ENCODE results near the gene SPOCD1. TPM values are rescaled to one million over a fixed set of nuclear protein-coding genes. Genes with fewer than 3 reads are reported as not detected.

SPOCD1 gene
- total RNA-seq, 1 donor: 3.4 TPM

GRCh38 chr1:31799196-31799894 lies 16.5 kb downstream of the SPOCD1 start:
- Histone ChIP-seq H3K4me3 (ENCODE audit: low read length) (no peak overlapping the region), H3K9me3 (ENCODE audit: low read depth, low read length) (no peaks in the 10 kb centered on the region), H3K4me1 (ENCODE audit: insufficient read depth, low read length) (no peaks in the 10 kb centered on the region), H3K27me3 (ENCODE audit: insufficient read depth, low read length) (no peaks in the 10 kb centered on the region)

GRCh38 chr1:31798433-31799195 lies 17.2 kb downstream of the SPOCD1 start:
- H3K4me3 ChIP-seq (ENCODE audit: low read length): no peak overlapping the region
- H3K9me3 ChIP-seq (ENCODE audit: low read depth, low read length): no peaks in the 10 kb centered on the region
- H3K4me1 ChIP-seq (ENCODE audit: insufficient read depth, low read length): no peaks in the 10 kb centered on the region
- H3K27me3 ChIP-seq (ENCODE audit: insufficient read depth, low read length): no peaks in the 10 kb centered on the region

GRCh38 chr1:31798086-31798432 lies 17.8 kb downstream of the SPOCD1 start:
- Histone ChIP-seq H3K4me1 (ENCODE audit: insufficient read depth, low read length) (no peaks in the 10 kb centered on the region), H3K9me3 (ENCODE audit: low read depth, low read length) (no peaks in the 10 kb centered on the region)

GRCh38 chr1:31797216-31797615 lies 18.6 kb downstream of the SPOCD1 start:
- no peaks in the 10 kb centered on the region for H3K4me1 ChIP-seq (ENCODE audit: insufficient read depth, low read length)
- no peaks in the 10 kb centered on the region for H3K27me3 ChIP-seq (ENCODE audit: insufficient read depth, low read length)
- no peaks in the 10 kb centered on the region for H3K9me3 ChIP-seq (ENCODE audit: low read depth, low read length)
- no peak overlapping the region for H3K4me3 ChIP-seq (ENCODE audit: low read length)

More at GRCh38 chr1:31798086-31798432, 17.8 kb downstream of the SPOCD1 start:
- H3K27me3 ChIP-seq (ENCODE audit: insufficient read depth, low read length): no peaks in the 10 kb centered on the region
- H3K4me3 ChIP-seq (ENCODE audit: low read length): no peak overlapping the region

GRCh38 chr1:31796707-31797106 lies 19.1 kb downstream of the SPOCD1 start:
- Histone ChIP-seq H3K27me3 (ENCODE audit: insufficient read depth, low read length) (no peaks in the 10 kb centered on the region), H3K4me1 (ENCODE audit: insufficient read depth, low read length) (no peaks in the 10 kb centered on the region), H3K4me3 (ENCODE audit: low read length) (no peak overlapping the region), H3K9me3 (ENCODE audit: low read depth, low read length) (no peaks in the 10 kb centered on the region)

GRCh38 chr1:31795801-31796621 lies 19.8 kb downstream of the SPOCD1 start:
- Histone ChIP-seq H3K9me3 (ENCODE audit: low read depth, low read length) (no peaks in the 10 kb centered on the region), H3K4me1 (ENCODE audit: insufficient read depth, low read length) (no peaks in the 10 kb centered on the region), H3K27me3 (ENCODE audit: insufficient read depth, low read length) (no peaks in the 10 kb centered on the region), H3K4me3 (ENCODE audit: low read length) (no peak overlapping the region)

GRCh38 chr1:31795096-31795675 lies 20.6 kb downstream of the SPOCD1 start:
- no peaks in the 10 kb centered on the region for H3K27me3 ChIP-seq (ENCODE audit: insufficient read depth, low read length)
- no peaks in the 10 kb centered on the region for H3K4me1 ChIP-seq (ENCODE audit: insufficient read depth, low read length)
- no peak overlapping the region for H3K4me3 ChIP-seq (ENCODE audit: low read length)
- H3K9me3 ChIP-seq (ENCODE audit: low read depth, low read length): no peaks in the 10 kb centered on the region

GRCh38 chr1:31793586-31794285 lies 22.1 kb downstream of the SPOCD1 start:
- H3K4me3 ChIP-seq (ENCODE audit: low read length): no peak overlapping the region
- H3K9me3 ChIP-seq (ENCODE audit: low read depth, low read length): no peaks in the 10 kb centered on the region
- H3K27me3 ChIP-seq (ENCODE audit: insufficient read depth, low read length): no peaks in the 10 kb centered on the region
- no peaks in the 10 kb centered on the region for H3K4me1 ChIP-seq (ENCODE audit: insufficient read depth, low read length)

GRCh38 chr1:31793086-31793485 lies 22.7 kb downstream of the SPOCD1 start:
- H3K9me3 ChIP-seq (ENCODE audit: low read depth, low read length): no peaks in the 10 kb centered on the region
- H3K4me3 ChIP-seq (ENCODE audit: low read length): no peak overlapping the region
- peaks cover under 1% of the 10 kb centered on the region for H3K4me1 ChIP-seq (ENCODE audit: insufficient read depth, low read length)
- H3K27me3 ChIP-seq (ENCODE audit: insufficient read depth, low read length): no peaks in the 10 kb centered on the region

- Histone ChIP-seq H3K9me3 (ENCODE audit: low read depth, low read length) (no peaks in the 10 kb centered on the region), H3K4me3 (ENCODE audit: low read length) (no peak overlapping the region), H3K4me1 (ENCODE audit: insufficient read depth, low read length) (peaks cover 6% of the 10 kb centered on the region), H3K27me3 (ENCODE audit: insufficient read depth, low read length) (no peaks in the 10 kb centered on the region)
Measured at GRCh38 chr1:31792541-31792940, 23.3 kb downstream of the SPOCD1 start.

GRCh38 chr1:31792116-31792515 lies 23.7 kb downstream of the SPOCD1 start:
- Histone ChIP-seq H3K4me3 (ENCODE audit: low read length) (no peak overlapping the region), H3K27me3 (ENCODE audit: insufficient read depth, low read length) (no peaks in the 10 kb centered on the region), H3K4me1 (ENCODE audit: insufficient read depth, low read length) (peaks cover 7% of the 10 kb centered on the region), H3K9me3 (ENCODE audit: low read depth, low read length) (no peaks in the 10 kb centered on the region)

GRCh38 chr1:31791131-31791858 lies 24.5 kb downstream of the SPOCD1 start:
- no peak overlapping the region for H3K4me3 ChIP-seq (ENCODE audit: low read length)
- H3K27me3 ChIP-seq (ENCODE audit: insufficient read depth, low read length): no peaks in the 10 kb centered on the region
- H3K4me1 ChIP-seq (ENCODE audit: insufficient read depth, low read length): peaks cover 7% of the 10 kb centered on the region
- H3K9me3 ChIP-seq (ENCODE audit: low read depth, low read length): no peaks in the 10 kb centered on the region

GRCh38 chr1:31790641-31791091 lies 25.2 kb downstream of the SPOCD1 start:
- H3K27me3 ChIP-seq (ENCODE audit: insufficient read depth, low read length): no peaks in the 10 kb centered on the region
- peaks cover 7% of the 10 kb centered on the region for H3K4me1 ChIP-seq (ENCODE audit: insufficient read depth, low read length)
- no peak overlapping the region for H3K4me3 ChIP-seq (ENCODE audit: low read length)
- no peaks in the 10 kb centered on the region for H3K9me3 ChIP-seq (ENCODE audit: low read depth, low read length)

- Histone ChIP-seq H3K4me3 (ENCODE audit: low read length) (no peak overlapping the region), H3K4me1 (ENCODE audit: insufficient read depth, low read length) (peaks cover 7% of the 10 kb centered on the region), H3K9me3 (ENCODE audit: low read depth, low read length) (no peaks in the 10 kb centered on the region), H3K27me3 (ENCODE audit: insufficient read depth, low read length) (no peaks in the 10 kb centered on the region)
Measured at GRCh38 chr1:31790140-31790539, 25.7 kb downstream of the SPOCD1 start.
